ENCODE measurements around the gene NEGR1.

DNA sequence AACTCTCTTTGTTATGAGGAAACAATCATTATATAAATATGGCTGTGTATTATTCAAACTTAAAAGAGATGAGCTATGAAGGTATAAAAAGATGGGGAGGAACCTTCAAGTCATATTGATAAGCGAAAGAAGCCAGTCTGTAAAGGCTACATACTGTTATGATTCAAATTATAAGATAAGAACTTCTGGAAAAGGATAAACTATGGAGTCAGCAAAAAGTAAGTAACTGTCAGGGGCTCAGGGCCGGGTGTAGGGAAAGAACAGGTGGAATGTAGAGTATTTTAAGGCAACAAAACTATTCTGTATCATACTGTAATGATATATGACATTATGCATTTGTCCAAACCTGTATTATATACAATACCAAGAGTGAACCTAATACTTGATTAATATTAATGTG, 628.4 kb downstream of the NEGR1 start:
- TF ChIP-seq, protein P1, sequence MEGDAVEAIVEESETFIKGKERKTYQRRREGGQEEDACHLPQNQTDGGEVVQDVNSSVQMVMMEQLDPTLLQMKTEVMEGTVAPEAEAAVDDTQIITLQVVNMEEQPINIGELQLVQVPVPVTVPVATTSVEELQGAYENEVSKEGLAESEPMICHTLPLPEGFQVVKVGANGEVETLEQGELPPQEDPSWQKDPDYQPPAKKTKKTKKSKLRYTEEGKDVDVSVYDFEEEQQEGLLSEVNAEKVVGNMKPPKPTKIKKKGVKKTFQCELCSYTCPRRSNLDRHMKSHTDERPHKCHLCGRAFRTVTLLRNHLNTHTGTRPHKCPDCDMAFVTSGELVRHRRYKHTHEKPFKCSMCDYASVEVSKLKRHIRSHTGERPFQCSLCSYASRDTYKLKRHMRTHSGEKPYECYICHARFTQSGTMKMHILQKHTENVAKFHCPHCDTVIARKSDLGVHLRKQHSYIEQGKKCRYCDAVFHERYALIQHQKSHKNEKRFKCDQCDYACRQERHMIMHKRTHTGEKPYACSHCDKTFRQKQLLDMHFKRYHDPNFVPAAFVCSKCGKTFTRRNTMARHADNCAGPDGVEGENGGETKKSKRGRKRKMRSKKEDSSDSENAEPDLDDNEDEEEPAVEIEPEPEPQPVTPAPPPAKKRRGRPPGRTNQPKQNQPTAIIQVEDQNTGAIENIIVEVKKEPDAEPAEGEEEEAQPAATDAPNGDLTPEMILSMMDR (IDR thresholded peaks at IDR 0.05 in 4 of 5, conservative IDR thresholded peaks at IDR 0.05 in 1 of 5): no peak
- TF ChIP-seq POLR2A (IDR thresholded peaks at IDR 0.05): no peak
